GM18498 (cell line): ENCODE results near the gene SAMSN1.

Experiments
- ATAC-seq: cut with Tn5 transposase; IDR thresholded peaks from one replicate; pipeline ENCODE4 v1.9.1; 2021; ENCODE audit warnings: mild to moderate bottlenecking, moderate library complexity; ENCODE audit not compliant: unreplicated experiment

Gene SAMSN1

DNA sequence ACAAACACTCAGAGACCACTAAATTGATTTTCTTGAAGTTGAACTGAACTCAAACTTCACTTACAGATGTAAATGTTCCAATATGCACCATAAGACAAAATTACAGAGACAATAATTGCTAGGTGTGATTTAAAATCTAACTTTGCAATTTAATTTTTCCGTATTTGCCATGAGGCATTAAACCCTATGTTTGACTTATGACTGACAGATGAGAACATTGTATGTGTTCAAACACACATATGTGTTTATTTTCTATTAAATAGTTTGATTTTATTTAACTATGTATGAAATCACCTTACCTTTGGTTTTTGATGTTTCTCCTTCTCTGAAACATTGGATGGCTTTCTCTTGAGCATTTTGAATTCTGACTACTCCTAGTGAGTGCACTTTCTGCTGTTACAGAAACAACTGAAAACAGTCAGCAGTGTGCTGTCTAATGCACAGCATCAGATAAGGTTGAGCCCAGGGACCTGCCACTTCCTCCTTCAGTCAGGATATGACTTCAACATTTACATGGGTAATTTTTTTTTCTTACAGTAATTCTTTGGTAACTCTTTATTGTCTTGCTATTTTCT lies at the start of gene SAMSN1:
TSS of gene SAMSN1 (minus strand) at position 410 of the 575 bp plus-strand sequence. CDS start at position 356, 54 bp downstream.
- ATAC-seq, result peak; percentile 88

DNA sequence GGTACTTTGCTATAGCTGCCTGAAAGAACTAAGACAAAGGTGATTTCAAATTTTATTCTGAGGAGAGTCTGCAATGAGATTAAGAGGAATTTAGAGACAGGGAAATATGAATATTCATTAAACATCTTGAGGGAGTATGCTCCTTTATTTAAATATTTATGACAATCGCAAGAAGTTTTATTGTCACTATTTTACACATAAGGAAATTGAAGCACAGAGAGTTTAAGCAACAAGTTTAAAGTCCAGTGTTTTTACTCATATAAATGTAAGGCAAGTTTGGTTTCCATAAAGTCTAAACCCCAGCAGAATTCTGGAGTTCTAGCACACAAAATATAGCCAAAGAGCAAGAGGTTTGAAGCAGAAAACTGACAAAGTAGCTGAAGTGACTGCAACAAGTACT lies 49.3 kb upstream of the SAMSN1 start:
- no peak for ATAC-seq

DNA sequence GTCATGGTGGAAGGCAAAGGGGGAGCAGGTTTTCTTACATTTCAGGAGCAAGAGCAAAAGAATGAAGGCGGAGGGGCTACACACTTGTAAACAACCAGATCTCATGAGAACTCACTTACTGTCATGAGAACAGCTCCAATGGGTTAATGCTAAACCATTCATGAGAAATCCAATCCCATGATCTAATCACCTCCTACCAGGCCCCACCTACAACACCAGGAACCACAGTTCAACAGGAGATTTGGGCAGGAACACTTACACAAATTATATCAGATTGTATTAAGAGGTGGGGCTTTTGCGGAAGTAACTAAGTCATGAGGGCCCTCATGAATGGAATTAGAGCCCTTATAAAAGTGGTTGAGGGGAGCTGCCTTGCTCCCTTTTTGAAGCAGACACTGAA lies 48.9 kb upstream of the SAMSN1 start:
- ATAC-seq, result no peak

DNA sequence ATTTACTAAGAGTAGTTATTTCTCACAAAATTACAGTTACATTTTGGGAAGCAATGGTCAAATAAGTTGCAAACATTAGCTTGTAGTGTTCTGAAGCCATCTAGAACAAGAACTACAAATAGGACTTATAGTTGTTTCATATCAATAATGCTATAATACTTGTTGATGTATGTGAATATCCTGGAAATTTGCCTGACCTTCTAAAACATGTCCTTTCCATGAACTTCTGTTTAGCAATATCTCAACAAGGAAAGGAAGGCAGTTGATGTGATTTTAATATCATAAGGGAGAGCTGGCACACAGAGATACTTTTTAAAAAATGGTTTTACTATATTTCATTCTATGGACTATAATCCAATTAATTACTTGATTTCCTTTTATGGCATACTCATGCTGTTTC lies 47.1 kb upstream of the SAMSN1 start:
- no peak for ATAC-seq

- ATAC-seq, result no peak
These were observed 46.3 kb upstream of the SAMSN1 start for GRCh38 chr21:14592296-14593000.

DNA sequence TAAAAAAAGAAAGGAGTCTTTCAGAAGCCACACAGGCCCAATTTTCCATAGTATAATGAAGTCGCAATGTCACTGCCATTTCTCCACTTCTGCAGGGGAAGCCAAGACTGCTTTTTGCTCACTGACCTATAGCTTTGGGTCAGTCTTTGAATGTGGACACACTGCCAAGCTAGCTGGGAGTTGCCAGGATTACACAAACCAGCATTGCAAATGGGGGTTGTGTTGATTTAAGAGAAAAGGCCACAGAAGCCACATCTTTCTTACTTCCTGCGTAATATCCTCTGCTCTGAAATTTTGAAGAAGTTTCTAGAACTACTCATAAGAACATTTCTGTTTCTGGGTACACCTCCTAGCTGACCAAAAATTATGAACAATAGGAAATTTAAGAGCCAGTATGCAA lies 45.8 kb upstream of the SAMSN1 start:
- no peak for ATAC-seq

DNA sequence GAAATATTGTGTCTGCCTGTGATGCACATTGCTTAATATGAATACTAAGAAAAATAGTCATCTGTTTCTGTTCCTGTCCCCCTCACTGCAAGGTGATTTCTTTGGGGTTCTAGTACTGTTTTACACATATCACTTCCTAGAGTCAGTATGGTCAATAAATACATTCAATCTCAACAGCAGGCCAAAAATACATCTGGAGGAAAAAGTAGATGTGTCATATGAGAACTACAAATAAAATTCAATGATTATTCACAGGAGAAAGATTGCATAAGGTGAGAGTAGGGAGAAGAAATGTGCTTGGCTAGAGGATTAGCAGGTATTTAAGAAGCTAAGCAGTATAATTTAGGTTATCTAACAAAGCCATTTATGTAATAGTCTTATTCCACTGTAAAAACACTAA lies 45.3 kb upstream of the SAMSN1 start:
- ATAC-seq, result no peak

GRCh38 chr21:14589855-14590563 lies 43.9 kb upstream of the SAMSN1 start:
- peak; percentile 82 for ATAC-seq

- no peak for ATAC-seq
These were observed 41.2 kb upstream of the SAMSN1 start for GRCh38 chr21:14587266-14587665.

DNA sequence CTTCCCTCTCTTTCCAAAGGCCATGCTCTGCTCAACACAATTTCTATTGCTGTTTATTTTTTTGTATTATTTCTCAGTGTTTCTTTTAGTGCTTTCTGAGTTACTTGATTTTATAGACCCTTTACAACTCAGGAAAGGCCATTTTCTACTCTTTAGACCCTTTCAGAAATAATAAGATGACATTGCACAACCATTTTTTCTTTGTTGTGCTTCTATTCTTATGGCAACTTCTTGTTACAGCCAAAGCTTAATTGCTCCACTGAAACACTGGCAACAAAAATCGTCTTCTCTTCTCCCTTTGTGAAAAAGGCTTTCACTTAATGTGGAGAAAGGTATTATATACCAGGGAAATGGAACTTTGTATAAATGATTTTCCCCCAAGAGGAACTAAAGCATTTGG lies 39.0 kb upstream of the SAMSN1 start:
- no peak for ATAC-seq

GRCh38 chr21:14584357-14585095 lies 38.4 kb upstream of the SAMSN1 start:
- no peak for ATAC-seq

DNA sequence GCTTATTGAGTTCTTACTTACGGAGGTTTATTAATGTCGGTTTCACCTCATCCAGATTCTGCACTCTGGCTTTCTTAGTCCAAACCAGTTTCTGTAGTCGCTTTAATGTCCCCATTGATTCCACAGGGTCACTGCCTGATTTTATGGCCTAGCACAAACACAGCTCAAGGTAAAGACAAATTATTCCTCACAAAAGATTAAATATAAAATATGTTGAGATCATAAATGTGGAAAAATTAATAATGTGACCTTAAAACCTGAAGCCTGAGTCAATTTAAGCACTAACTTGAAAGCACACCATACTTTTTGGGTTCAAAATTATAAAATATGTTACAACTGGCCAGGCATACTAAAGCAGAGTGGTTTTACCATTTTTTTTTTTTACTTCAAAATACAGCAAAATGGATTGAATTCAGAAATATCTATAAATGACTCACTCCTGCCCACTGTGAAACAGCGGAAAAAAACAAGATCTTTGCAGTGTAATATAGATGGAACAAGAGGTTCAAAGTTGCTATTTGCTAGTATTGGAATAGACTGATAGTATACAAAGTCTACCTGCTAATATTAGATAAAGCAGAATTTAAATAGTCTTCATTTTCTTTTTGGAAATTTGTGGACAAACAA lies 37.6 kb upstream of the SAMSN1 start:
- no peak for ATAC-seq

DNA sequence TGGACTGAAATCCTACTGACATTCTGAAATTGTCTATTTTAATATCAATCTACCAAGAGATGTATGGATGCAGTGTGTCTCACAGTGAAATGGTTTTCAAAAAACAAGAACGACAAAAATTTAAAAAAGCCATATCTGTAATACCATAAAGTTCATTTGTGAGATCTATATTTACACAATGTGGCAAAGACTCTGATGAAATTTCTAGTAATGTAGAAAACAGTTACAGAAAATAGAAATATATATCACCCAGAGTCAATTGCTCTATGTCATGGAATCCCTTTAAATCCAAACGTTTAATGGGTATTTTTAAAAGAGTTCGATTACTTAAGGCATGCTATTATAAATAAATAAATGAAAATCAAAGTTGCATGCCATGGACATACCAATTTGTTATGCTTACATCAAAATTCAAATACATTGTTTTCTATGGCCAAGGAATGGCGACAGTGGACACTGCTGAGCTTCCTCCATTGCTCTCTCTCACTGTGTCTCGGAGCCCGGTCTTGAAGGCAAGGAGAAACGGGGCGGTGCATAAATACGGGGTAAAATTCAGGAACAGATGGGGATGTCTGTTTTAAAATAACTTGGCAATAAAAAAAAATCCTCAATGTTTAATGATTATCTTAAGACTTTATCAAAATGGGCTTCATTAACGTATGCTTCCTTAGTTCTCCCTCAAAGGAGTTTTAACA lies 37.0 kb upstream of the SAMSN1 start:
- no peak for ATAC-seq

DNA sequence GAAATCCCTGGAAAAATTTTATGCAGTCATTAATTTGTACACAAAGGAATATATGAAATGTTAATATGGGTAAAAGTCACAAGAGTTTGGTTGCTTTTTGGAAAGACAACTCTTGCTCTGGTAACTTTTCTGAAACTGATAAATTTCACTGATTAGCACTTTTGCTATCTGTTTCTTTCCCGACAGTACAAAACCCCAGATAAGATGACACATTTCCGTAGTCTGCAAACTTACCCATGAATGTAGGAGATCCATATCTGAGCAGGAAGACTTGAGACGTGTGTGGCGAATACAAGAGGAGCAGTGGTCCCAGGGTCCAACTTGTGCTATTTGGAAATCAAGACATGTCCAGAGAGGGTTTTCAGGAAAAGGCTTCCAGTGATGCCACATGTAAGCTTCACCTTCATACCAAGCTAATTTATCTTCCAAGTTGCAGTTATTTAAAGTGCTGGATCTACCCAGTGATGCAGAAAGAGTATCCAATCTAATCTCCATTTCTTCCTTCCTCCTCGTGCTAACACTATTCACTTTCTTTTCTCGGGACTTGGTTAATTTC lies 35.9 kb upstream of the SAMSN1 start:
- no peak for ATAC-seq

DNA sequence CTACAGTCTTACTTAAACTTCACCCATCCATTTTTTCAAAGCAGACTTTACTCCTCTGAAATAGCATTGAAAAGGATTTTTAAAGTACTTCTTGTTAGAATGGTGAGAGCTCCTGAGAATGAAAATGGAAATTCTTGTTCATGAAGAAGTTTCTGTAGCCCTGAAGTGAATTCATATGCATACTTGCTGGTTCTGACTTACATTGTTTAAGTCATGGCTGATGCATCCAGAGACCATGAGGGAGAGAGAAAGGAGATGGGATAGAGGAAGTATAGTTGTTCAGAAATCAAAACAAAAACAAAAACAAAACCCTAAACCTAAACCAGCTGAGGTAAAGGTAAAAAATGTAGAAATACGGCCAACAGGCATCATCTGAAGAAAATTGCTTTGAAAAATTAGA lies 27.1 kb upstream of the SAMSN1 start:
- ATAC-seq, result no peak

- no peak for ATAC-seq
These were observed 26.2 kb upstream of the SAMSN1 start for GRCh38 chr21:14572204-14572780.

DNA sequence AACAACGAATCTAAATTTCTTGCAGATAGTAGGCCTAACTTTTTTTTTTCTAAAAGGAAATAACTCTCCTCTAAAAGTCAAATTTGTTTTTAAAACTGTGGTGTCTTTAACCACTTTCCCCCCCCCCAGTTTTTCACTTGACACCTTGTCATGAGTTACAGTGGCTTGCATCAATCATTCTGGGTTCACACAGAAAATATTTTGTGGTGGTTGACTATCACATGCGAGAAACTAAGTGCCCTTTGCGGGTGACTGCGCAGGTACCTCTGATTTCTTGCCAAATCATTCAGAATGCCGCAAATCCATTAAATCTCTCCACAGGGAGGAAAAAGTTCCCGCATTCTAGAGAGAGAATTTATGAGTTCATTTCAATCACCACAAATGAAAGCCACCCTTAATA lies 23.8 kb upstream of the SAMSN1 start:
- no peak for ATAC-seq

- no peak for ATAC-seq
These were observed 23.0 kb upstream of the SAMSN1 start for GRCh38 chr21:14569026-14569621.
